ENCODE results near the gene ATP8A2.

ATP8A2 gene

GRCh38 chr13:25602176-25602575 lies 230.4 kb downstream of the ATP8A2 start:
- POLR2A ChIA-PET, result no interaction called here
- CTCF ChIA-PET, result no interaction called here
- no peak for TF ChIP-seq CTCF (IDR thresholded peaks at IDR 0.05; ENCODE audit: control extremely low read depth, extremely low read depth, low read depth, missing control alignments)
- no peak for DNase-seq (ENCODE audit: extremely low spot score)

GRCh38 chr13:25604106-25604505 lies 232.3 kb downstream of the ATP8A2 start:
- DNase-seq (ENCODE audit: extremely low spot score), result no peak
- TF ChIP-seq CTCF (IDR thresholded peaks at IDR 0.05; ENCODE audit: control extremely low read depth, extremely low read depth, low read depth, missing control alignments), result no peak
- CTCF ChIA-PET, result interaction anchor here (1.2 to 2.3 kb wide), 3 partner anchors 10 to 29 kb away, joined by 3 to 6 read pairs (median 4); no protein-coding TSS in a partner anchor
- POLR2A ChIA-PET, result no interaction called here

GRCh38 chr13:25607096-25607495 lies 235.3 kb downstream of the ATP8A2 start:
- CTCF ChIA-PET, result interaction anchor here (2.0 kb wide), 1 partner anchor 33 kb away, joined by 4 read pairs; no protein-coding TSS in a partner anchor
- no peak for DNase-seq (ENCODE audit: extremely low spot score)
- TF ChIP-seq CTCF (IDR thresholded peaks at IDR 0.05; ENCODE audit: control extremely low read depth, extremely low read depth, low read depth, missing control alignments), result no peak
- POLR2A ChIA-PET, result no interaction called here

DNA sequence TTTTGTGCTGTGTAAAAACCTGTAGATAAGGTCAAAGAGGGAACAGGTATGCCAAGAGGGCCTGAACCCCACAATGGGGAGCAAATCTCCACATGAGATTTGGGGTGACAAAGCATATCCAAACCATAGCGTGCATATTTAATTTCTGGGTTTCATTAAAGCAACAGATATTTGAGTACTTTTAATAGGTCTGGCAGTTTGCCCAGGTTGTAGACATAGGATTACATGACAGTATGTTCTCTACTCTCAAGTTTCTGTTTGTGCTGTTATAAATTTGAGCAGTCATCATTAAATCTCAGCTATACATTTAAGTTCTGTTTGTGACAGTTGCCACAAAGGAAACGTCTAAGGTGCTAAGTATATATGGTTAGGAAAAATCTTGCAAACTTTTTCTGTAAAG lies 236.4 kb downstream of the ATP8A2 start:
- DNase-seq (ENCODE audit: extremely low spot score), result no peak
- ChIA-PET POLR2A (no interaction called here), CTCF (no interaction called here)
- no peak for TF ChIP-seq CTCF (IDR thresholded peaks at IDR 0.05; ENCODE audit: control extremely low read depth, extremely low read depth, low read depth, missing control alignments)

DNA sequence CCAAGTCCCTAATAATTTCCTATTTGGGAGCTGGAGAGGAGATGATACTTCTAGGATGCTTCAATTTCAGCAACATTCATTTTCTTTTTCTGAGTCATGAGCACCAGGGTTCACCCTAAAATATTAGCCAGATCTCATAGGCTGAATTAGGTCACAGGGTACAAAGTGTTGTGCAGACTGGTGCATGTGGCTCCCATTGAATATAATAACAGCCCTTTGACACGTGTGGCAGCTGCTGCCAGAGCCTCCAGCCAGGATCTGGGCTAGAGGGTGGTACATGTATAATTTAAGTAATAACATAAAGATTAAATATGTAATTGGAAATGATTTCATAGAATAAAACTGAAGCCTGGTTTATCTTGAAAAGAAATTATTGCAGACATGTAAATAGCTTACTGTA lies 244.9 kb downstream of the ATP8A2 start:
- TF ChIP-seq CTCF (IDR thresholded peaks at IDR 0.05; ENCODE audit: control extremely low read depth, extremely low read depth, low read depth, missing control alignments), result no peak
- POLR2A ChIA-PET, result no interaction called here
- CTCF ChIA-PET, result no interaction called here
- DNase-seq (ENCODE audit: extremely low spot score), result no peak

GRCh38 chr13:25619897-25620296 lies 248.1 kb downstream of the ATP8A2 start:
- ChIA-PET CTCF (no interaction called here), POLR2A (no interaction called here)
- no peak for TF ChIP-seq CTCF (IDR thresholded peaks at IDR 0.05; ENCODE audit: control extremely low read depth, extremely low read depth, low read depth, missing control alignments)
- no peak for DNase-seq (ENCODE audit: extremely low spot score)

DNA sequence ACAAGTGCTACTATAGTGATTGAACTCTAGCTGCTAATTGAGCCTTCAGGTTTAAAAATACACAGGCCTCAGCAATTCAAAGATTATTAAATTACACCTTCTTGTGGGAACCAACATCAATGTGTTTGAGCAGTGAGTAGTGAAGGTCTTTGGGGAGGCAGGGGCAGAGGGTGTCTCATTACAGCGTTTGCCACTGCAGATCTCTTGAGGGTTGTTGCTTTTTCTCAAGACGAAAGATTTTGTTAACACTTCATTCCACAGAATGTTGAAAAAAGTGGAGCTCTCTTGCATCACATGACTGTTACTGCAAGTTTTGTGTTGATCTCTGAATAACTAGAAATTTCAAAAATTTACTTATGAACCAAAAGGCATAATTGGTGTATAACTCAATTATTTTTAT lies 253.6 kb downstream of the ATP8A2 start:
- TF ChIP-seq CTCF (IDR thresholded peaks at IDR 0.05; ENCODE audit: control extremely low read depth, extremely low read depth, low read depth, missing control alignments), result no peak
- CTCF ChIA-PET, result no interaction called here
- DNase-seq (ENCODE audit: extremely low spot score), result no peak
- POLR2A ChIA-PET, result no interaction called here
